ENCODE measurements around the gene SRD5A3. TPM values are rescaled to one million over a fixed set of nuclear protein-coding genes. Genes with fewer than 3 reads are reported as not detected.

Gene SRD5A3
- total RNA-seq (10 to 100 TPM in 1 of 7 donors, 1 to 10 TPM in 6; 2.8 to 11.1 (median 6.2) TPM), polyA plus RNA-seq (1 to 10 TPM; 4.4 to 7.4 (median 5.7) TPM)
- long read RNA-seq, donor 1, full-length matches to known transcripts = 7 of 7 reads
- long read RNA-seq, donor 1, partial matches to known transcripts = 0 of 7 reads
- long read RNA-seq, donor 1, other reads (novel, unspliced or antisense) = 0 of 7 reads
- long read RNA-seq, donor 2, full-length matches to known transcripts = 8 of 8 reads
- long read RNA-seq, donor 2, partial matches to known transcripts = 0 of 8 reads
- long read RNA-seq, donor 2, other reads (novel, unspliced or antisense) = 0 of 8 reads

DNA sequence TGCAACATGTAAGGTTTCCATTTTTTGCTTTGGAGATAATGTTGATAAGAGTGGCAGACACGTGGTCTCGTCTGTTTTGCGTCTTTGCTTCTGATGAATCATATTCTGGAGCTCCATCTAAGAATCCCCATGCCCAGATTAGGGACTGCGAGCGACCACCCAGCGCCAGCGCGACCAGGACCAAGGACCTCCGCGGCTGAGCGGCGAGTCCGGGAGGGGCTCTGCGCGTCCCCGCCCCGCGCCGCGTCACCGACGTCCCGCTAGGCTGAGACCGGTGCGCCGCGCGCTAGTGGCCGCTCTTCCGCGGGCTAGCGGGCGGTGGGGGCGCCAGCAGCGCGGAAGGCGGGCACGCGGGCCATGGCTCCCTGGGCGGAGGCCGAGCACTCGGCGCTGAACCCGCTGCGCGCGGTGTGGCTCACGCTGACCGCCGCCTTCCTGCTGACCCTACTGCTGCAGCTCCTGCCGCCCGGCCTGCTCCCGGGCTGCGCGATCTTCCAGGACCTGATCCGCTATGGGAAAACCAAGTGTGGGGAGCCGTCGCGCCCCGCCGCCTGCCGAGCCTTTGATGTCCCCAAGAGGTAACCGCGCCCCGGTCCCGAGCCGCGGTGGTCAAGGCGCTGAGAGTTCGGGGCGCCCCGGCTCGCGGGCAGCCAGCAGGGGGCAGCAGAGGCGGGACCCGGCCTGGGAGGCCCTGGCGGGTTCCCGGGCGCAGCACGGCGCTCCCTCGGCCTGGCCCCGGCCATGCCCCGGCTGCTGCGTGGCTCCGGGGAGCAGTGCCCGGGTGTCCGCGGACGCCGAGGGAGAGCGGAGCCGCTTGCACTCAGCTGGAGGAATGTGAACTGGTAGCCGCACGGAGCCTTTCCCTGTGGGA lies at the start of gene SRD5A3:
Gene SRD5A3 (plus strand): TSS at position 263 of the 871 bp plus-strand sequence. CDS start 95 bp downstream, at position 358.
- H3K9me3 ChIP-seq = no peaks in the 10 kb centered on the region
- peaks cover 7 to 32% (median 17%) of the 10 kb centered on the region in 6 donors for H3K4me1 ChIP-seq
- no peaks in the 10 kb centered on the region for H3K27me3 ChIP-seq (replicated peaks in 1 of 7)
- peak within 1 kb of the TSS; percentile 89 to 98 (median 94) for H3K27ac ChIP-seq
- peak within 1 kb of the TSS; percentile 66 to 77 (median 69) for H3K4me3 ChIP-seq
- 0 to 1% (median 1%) methylated on average over 29 to 95 of the region's 95 CpGs for WGBS, 5 donors
- TF ChIP-seq CTCF (IDR thresholded peaks at IDR 0.05 in 8 of 11, conservative IDR thresholded peaks at IDR 0.05 in 3 of 11) = peak; percentile 74 to 99 (median 95)
- TF ChIP-seq POLR2AphosphoS5 (IDR thresholded peaks at IDR 0.05) = peak; percentile 71 to 87 (median 82)
- TF ChIP-seq POLR2A (IDR thresholded peaks at IDR 0.05) = peak in 1 of 3 donors; percentile 11
- H3K36me3 ChIP-seq = no peaks in the 10 kb centered on the region
- DNase-seq = peak; percentile 97
- intact Hi-C loops (cut with DNase I; ENCODE audit: low total_unique reads) = loop anchor here (5.0 to 10.0 kb wide), 2 partner anchors 49 to 206 kb away; partner anchors contain the start of gene TMEM165

- Histone ChIP-seq H3K9me3 (peaks cover 0 to 3% (median 0%) of the 10 kb centered on the region in 8 donors), H3K27ac (no peak overlapping the region), H3K4me1 (no peaks in the 10 kb centered on the region), H3K27me3 (replicated peaks in 1 of 7) (peaks cover 0 to 17% (median 0%) of the 10 kb centered on the region in 7 donors), H3K4me3 (no peak overlapping the region), H3K36me3 (no peaks in the 10 kb centered on the region)
- no peak for DNase-seq
- TF ChIP-seq POLR2A (IDR thresholded peaks at IDR 0.05) = no peak
- no peak for TF ChIP-seq CTCF (IDR thresholded peaks at IDR 0.05 in 8 of 11, conservative IDR thresholded peaks at IDR 0.05 in 3 of 11)
- no peak for TF ChIP-seq POLR2AphosphoS5 (IDR thresholded peaks at IDR 0.05)
- 85 to 96% (median 93%) methylated on average over 8 to 9 of the region's 9 CpGs for WGBS, 5 donors
- intact Hi-C loops (cut with DNase I; ENCODE audit: low total_unique reads) = no loop called here
Observed at GRCh38 chr4:55297346-55297745, 48.7 kb upstream of the SRD5A3 start.

- no peak for DNase-seq
- no peaks in the 10 kb centered on the region for H3K4me1 ChIP-seq
- no peaks in the 10 kb centered on the region for H3K36me3 ChIP-seq
- no peak overlapping the region for H3K27ac ChIP-seq
- TF ChIP-seq POLR2A (IDR thresholded peaks at IDR 0.05) (no peak), POLR2AphosphoS5 (IDR thresholded peaks at IDR 0.05) (no peak), CTCF (IDR thresholded peaks at IDR 0.05 in 8 of 11, conservative IDR thresholded peaks at IDR 0.05 in 3 of 11) (no peak)
- intact Hi-C loops (cut with DNase I; ENCODE audit: low total_unique reads) = no loop called here
- 55 to 72% (median 68%) methylated on average over 3 of the region's 3 CpGs for WGBS, 5 donors
- H3K27me3 ChIP-seq (replicated peaks in 1 of 7) = peaks cover 0 to 5% (median 0%) of the 10 kb centered on the region in 7 donors
- peaks cover 0 to 8% (median 0%) of the 10 kb centered on the region in 8 donors for H3K9me3 ChIP-seq
- H3K4me3 ChIP-seq = no peak overlapping the region
Observed at GRCh38 chr4:55303760-55304165, 42.3 kb upstream of the SRD5A3 start.

Measured in spleen (tissue), 13 donors.